Trophoblast cell (in vitro differentiated cells and primary cell): ENCODE results near the gene GDF7.
A peak's percentile ranks its signal among the peaks of the same experiment; 100 is the strongest.

Source experiments
- DNase-seq, 2 donors: peaks; one replicate each; pipeline ENCODE4 v3.0.0-alpha.2; 2016
- H2AFZ ChIP-seq: 2 replicates; pipeline ENCODE4 v1.6.1; 2013; ENCODE audit warnings: low read length, moderate library complexity, mild to moderate bottlenecking; ENCODE audit not compliant: insufficient read depth, poor library complexity
- H2AK5ac ChIP-seq: 2 replicates; pipeline ENCODE4 v1.6.1; 2013; ENCODE audit warnings: mild to moderate bottlenecking, low read length
- H2BK120ac ChIP-seq: 2 replicates; pipeline ENCODE4 v1.6.1; 2013; ENCODE audit warnings: low read length, mild to moderate bottlenecking, moderate library complexity; ENCODE audit not compliant: insufficient read depth, poor library complexity
- H2BK12ac ChIP-seq: 2 replicates; pipeline ENCODE4 v1.6.1; 2013; ENCODE audit warnings: mild to moderate bottlenecking, low read length, moderate library complexity
- H2BK5ac ChIP-seq: 2 replicates; pipeline ENCODE4 v1.6.1; 2013; ENCODE audit warnings: low read length, low read depth, moderate library complexity, mild to moderate bottlenecking; ENCODE audit not compliant: poor library complexity
- H3K14ac ChIP-seq: 2 replicates; pipeline ENCODE4 v1.6.1; 2013; ENCODE audit warnings: mild to moderate bottlenecking, low read length
- H3K18ac ChIP-seq: 2 replicates; pipeline ENCODE4 v1.6.1; 2013; ENCODE audit warnings: mild to moderate bottlenecking, low read length
- H3K23ac ChIP-seq: 2 replicates; pipeline ENCODE4 v1.6.1; 2013; ENCODE audit warnings: low read length
- H3K27ac ChIP-seq: 2 replicates; pipeline ENCODE4 v1.5.1; 2013; ENCODE audit warnings: low read depth, mild to moderate bottlenecking, inconsistent platforms, low read length, moderate library complexity
- H3K27me3 ChIP-seq: 2 replicates; pipeline ENCODE4 v1.6.1; 2013; ENCODE audit warnings: inconsistent platforms, mild to moderate bottlenecking, low read length, moderate library complexity; ENCODE audit not compliant: insufficient read depth
- H3K36me3 ChIP-seq, 2 experiments: 1 replicate in 1 of 2; 2 replicates in 1 of 2; pipeline ENCODE4 v1.6.1; 2013; ENCODE audit warnings: low read length in 2 of 2, mild to moderate bottlenecking in 2 of 2, moderate library complexity in 1 of 2; ENCODE audit not compliant: insufficient read depth in 2 of 2, control insufficient read depth in 1 of 2
- H3K4ac ChIP-seq: 2 replicates; pipeline ENCODE4 v1.6.1; 2013; ENCODE audit warnings: low read depth, mild to moderate bottlenecking, low read length, moderate library complexity
- H3K4me1 ChIP-seq, 2 experiments: 1 replicate in 1 of 2; 2 replicates in 1 of 2; pipeline ENCODE4 v1.6.1; 2013; ENCODE audit warnings: low read length in 2 of 2, mild to moderate bottlenecking in 2 of 2, moderate library complexity in 1 of 2; ENCODE audit not compliant: insufficient read depth in 2 of 2, control insufficient read depth in 1 of 2
- H3K4me2 ChIP-seq: 2 replicates; pipeline ENCODE4 v1.6.1; 2013; ENCODE audit warnings: inconsistent platforms, mild to moderate bottlenecking, low read length, moderate library complexity
- H3K4me3 ChIP-seq: 2 replicates; pipeline ENCODE4 v1.5.1; 2013; ENCODE audit warnings: mild to moderate bottlenecking, low read depth, low read length, inconsistent platforms
- H3K79me1 ChIP-seq: one replicate; pipeline ENCODE4 v1.6.1; 2013; ENCODE audit warnings: low read length
- H3K79me2 ChIP-seq: 2 replicates; pipeline ENCODE4 v1.6.1; 2013; ENCODE audit warnings: low read length, mild to moderate bottlenecking; ENCODE audit not compliant: control insufficient read depth, insufficient read depth, poor library complexity
- H3K9ac ChIP-seq: 2 replicates; pipeline ENCODE4 v1.6.1; 2013; ENCODE audit warnings: mild to moderate bottlenecking, low read length
- H3K9me3 ChIP-seq: 2 replicates; pipeline ENCODE4 v1.6.1; 2013; ENCODE audit warnings: low read depth, mild to moderate bottlenecking, control low read depth, inconsistent platforms, low read length; ENCODE audit not compliant: insufficient read depth
- H4K12ac ChIP-seq: 2 replicates; pipeline ENCODE4 v1.6.1; 2013; ENCODE audit warnings: low read depth, mild to moderate bottlenecking, low read length, moderate library complexity
- H4K8ac ChIP-seq: 2 replicates; pipeline ENCODE4 v1.6.1; 2013; ENCODE audit warnings: low read depth, mild to moderate bottlenecking, low read length, moderate library complexity
- H4K91ac ChIP-seq: one replicate; pipeline ENCODE4 v1.6.1; 2013; ENCODE audit warnings: low read depth, mild to moderate bottlenecking, low read length, moderate library complexity
- WGBS: extraction: QIAGEN DNeasy Blood & Tissue Kit; methylation state at CpG from one replicate; pipeline ENCODE4 v1.1.7; 2013; ENCODE audit warnings: missing lambda C conversion rate; ENCODE audit not compliant: insufficient read length, insufficient coverage; ENCODE audit errors: extremely low coverage; 5-methylcytosine and 5-hydroxymethylcytosine counted together

GDF7 gene

DNA sequence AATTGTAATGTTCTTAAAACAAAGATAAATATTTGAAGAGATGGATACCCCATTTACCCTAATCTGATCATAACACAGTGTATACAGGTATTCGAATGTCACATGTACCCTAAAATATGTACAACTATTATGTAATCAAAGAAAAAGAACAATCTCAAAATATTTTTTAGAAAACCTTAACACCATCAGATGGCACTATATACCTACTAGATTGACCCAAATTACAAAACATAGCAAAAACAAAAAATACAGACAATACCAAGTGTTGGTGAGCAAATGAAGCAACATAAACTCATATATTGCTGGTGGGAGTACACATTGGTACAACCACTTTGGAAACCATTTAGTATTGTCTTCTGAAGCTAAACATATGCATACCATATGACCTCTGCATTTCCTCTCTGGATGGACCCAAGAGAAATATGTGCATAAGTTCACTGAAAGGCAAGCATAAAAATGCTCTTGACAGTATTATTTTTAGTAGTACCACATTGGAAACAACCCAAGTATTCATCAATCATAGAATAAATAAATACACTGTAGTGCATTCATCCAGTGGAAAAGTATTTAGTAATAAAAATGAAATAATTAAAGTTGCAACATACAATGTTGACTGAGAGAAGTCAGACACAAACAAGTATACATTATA is 55.8 kb downstream of the GDF7 start:
- Histone ChIP-seq H3K18ac (no peak overlapping the region), H2BK120ac (no peak overlapping the region), H3K27me3 (no peaks in the 10 kb centered on the region), H4K91ac (no peak overlapping the region), H3K4ac (no peak overlapping the region), H2AFZ (no peak overlapping the region), H3K4me2 (no peak overlapping the region), H3K9me3 (no peaks in the 10 kb centered on the region), H2BK12ac (no peak overlapping the region), H3K4me1 (peaks cover 4 to 8% of the 10 kb centered on the region in 2 experiments), H3K36me3 (no peaks in the 10 kb centered on the region), H3K23ac (no peak overlapping the region), H3K14ac (no peak overlapping the region), H2BK5ac (no peak overlapping the region), H3K4me3 (no peak overlapping the region), H4K12ac (no peak overlapping the region), H2AK5ac (no peak overlapping the region), H3K9ac (no peak overlapping the region), H3K79me1 (peaks cover 10% of the 10 kb centered on the region), H3K27ac (no peak overlapping the region), H4K8ac (no peak overlapping the region), H3K79me2 (peaks cover 3% of the 10 kb centered on the region)
- DNase-seq = no peak
- WGBS = no CpG with 5 or more reads among the region's 1 CpG

DNA sequence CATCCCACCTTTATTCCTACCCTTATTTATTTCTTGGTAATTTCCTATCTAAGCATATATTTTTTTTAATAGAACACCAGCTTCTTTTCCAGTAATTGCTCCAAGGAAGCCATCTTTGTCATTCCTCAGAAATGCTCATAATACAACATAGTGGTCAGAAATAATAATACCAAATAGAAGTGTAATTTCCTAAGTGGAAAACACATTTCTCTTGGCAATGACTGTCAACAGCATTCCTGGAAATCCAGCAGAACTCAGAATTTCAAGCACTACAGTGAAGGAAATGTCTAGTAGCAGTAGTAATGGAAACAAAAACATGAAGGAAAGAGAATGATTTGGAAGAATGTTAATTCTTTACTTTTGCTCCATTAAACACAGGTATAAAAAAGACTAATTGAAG is 56.6 kb downstream of the GDF7 start:
- Histone ChIP-seq H3K4me3 (no peak overlapping the region), H3K27ac (no peak overlapping the region), H3K4me2 (no peak overlapping the region), H4K8ac (no peak overlapping the region), H2AK5ac (no peak overlapping the region), H3K9me3 (no peaks in the 10 kb centered on the region), H4K12ac (no peak overlapping the region), H2BK5ac (no peak overlapping the region), H3K4ac (no peak overlapping the region), H2BK120ac (no peak overlapping the region), H3K18ac (no peak overlapping the region), H3K79me2 (peaks cover 3% of the 10 kb centered on the region), H2AFZ (no peak overlapping the region), H3K4me1 (peaks cover 6 to 11% of the 10 kb centered on the region in 2 experiments), H3K79me1 (peaks cover 14% of the 10 kb centered on the region), H3K9ac (no peak overlapping the region), H3K27me3 (no peaks in the 10 kb centered on the region), H3K14ac (no peak overlapping the region), H3K36me3 (no peaks in the 10 kb centered on the region), H3K23ac (no peak overlapping the region), H4K91ac (no peak overlapping the region), H2BK12ac (no peak overlapping the region)
- peak; percentile 15 to 71 for DNase-seq

DNA sequence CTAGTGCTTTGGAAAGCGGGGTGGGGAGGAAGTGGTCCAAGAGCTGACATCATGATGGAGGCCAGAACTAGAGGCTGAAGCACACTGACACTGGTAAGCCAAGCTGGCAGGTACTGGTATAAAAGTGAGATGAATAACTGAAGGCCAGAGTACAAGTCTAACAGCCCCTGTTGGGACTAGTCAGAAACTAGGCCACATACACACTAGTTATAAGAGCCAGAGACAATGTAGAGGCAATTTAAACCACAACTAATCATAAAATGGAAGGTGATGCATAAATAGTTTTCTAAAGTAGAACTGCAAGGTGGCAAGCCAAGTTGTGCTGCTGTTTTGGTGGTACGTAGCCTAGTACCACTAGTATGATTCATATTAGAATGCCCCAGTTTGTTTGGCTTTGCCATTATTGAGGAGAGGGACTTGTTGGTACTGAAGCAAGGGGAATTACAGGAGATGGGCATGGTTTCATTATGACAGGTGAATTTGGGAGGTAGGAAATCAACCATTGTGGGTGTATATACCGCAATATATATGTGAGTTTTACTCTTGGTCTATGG is 57.6 kb downstream of the GDF7 start:
- H3K79me2 ChIP-seq = peaks cover 3% of the 10 kb centered on the region
- H2BK12ac ChIP-seq = peak overlapping the region; percentile 72

DNA sequence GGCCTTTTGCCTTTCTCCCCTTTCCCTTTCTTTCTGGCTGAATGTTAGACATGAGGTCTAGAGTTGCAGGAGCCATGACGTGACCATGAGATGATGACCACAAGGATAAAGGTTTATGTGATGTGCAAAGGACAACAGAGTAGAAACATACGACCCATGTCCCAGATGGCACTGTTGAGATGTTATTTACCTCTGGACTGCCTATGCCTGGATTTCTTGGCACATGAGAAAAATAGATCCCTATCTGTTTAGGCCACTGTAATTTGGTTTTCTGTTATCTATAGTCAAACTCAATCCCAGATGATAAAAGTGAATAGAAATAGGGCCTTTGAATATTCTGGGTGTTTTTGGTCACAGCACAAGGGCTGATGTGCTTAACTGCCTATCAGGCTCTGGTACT is 58.8 kb downstream of the GDF7 start:
- peak overlapping the region; percentile 29 for H3K4ac ChIP-seq
- H3K79me1 ChIP-seq = peaks cover 20% of the 10 kb centered on the region
- peak overlapping the region; percentile 21 for H4K12ac ChIP-seq
- H3K4me3 ChIP-seq = no peak overlapping the region
- no peak overlapping the region for H3K4me2 ChIP-seq
- H3K36me3 ChIP-seq = no peaks in the 10 kb centered on the region
- DNase-seq = no peak
- H2AK5ac ChIP-seq = peak overlapping the region; percentile 89
- H3K23ac ChIP-seq = no peak overlapping the region
- no peaks in the 10 kb centered on the region for H3K9me3 ChIP-seq
- peaks cover 3% of the 10 kb centered on the region for H3K79me2 ChIP-seq
- no peak overlapping the region for H2AFZ ChIP-seq
- H3K9ac ChIP-seq = no peak overlapping the region
- peak overlapping the region; percentile 74 for H3K18ac ChIP-seq
- peak overlapping the region; percentile 90 for H3K14ac ChIP-seq
- H4K8ac ChIP-seq = peak overlapping the region; percentile 58
- H3K27me3 ChIP-seq = no peaks in the 10 kb centered on the region
- H2BK120ac ChIP-seq = peak overlapping the region; percentile 98
- peaks cover 10 to 14% of the 10 kb centered on the region in 2 experiments for H3K4me1 ChIP-seq
- peak overlapping the region; percentile 79 for H4K91ac ChIP-seq
- WGBS = no CpG with 5 or more reads among the region's 2 CpGs
- H3K27ac ChIP-seq = no peak overlapping the region
- H2BK12ac ChIP-seq = peak overlapping the region; percentile 93
- H2BK5ac ChIP-seq = peak overlapping the region; percentile 79

More for the DNA sequence above, 57.6 kb downstream of the GDF7 start:
- Histone ChIP-seq H3K9ac (no peak overlapping the region), H3K4me1 (peaks cover 8 to 14% of the 10 kb centered on the region in 2 experiments), H4K91ac (no peak overlapping the region), H3K27me3 (no peaks in the 10 kb centered on the region), H3K14ac (peak overlapping the region; percentile 20), H3K4me3 (no peak overlapping the region), H3K79me1 (peaks cover 18% of the 10 kb centered on the region), H3K27ac (no peak overlapping the region), H3K9me3 (no peaks in the 10 kb centered on the region), H3K4me2 (no peak overlapping the region), H3K23ac (no peak overlapping the region), H3K18ac (no peak overlapping the region), H3K4ac (no peak overlapping the region), H2BK120ac (peak overlapping the region; percentile 68), H2AFZ (no peak overlapping the region), H3K36me3 (no peaks in the 10 kb centered on the region), H4K12ac (no peak overlapping the region), H4K8ac (peak overlapping the region; percentile 58), H2BK5ac (peak overlapping the region; percentile 45), H2AK5ac (peak overlapping the region; percentile 76)
- WGBS = no CpG with 5 or more reads among the region's 3 CpGs
- DNase-seq = no peak
